GM10266 (cell line): ENCODE data around the gene MRPL16.

Experiments used
- DNase-seq: peaks from one replicate; pipeline ENCODE4 v3.0.0; 2012; ENCODE audit errors: extremely low spot score
- TF ChIP-seq, protein P1 (sequence below): IDR thresholded peaks from 2 replicates; pipeline ENCODE4 v1.5.1; 2012; ENCODE audit warnings: mild to moderate bottlenecking, low read depth; ENCODE audit not compliant: control insufficient read depth, insufficient read depth; ENCODE audit errors: missing control alignments

Gene MRPL16

DNA sequence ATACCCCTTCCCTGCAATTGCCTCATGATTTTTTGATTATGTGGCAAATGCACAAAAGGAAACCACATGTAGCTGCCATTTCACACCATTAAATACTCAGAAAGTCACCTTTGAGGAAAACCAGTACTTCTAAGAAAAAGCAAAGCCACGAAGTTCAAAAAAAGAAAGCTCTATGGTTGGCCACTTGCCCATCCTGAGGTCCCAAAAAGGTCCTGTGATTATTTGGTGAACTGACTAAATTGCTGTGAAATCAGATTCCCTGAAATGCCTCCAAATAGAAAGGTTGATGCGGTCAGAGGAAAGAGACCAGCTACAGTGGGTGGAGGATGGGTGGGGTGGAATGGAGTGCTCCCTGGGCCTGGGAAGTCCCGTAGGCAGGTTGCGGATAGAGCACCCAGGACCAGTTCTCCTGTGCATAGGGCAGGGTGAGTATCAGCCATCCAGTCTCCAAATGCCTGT is 26.9 kb downstream of the MRPL16 start:
- DNase-seq: no peak
- TF ChIP-seq, protein P1, sequence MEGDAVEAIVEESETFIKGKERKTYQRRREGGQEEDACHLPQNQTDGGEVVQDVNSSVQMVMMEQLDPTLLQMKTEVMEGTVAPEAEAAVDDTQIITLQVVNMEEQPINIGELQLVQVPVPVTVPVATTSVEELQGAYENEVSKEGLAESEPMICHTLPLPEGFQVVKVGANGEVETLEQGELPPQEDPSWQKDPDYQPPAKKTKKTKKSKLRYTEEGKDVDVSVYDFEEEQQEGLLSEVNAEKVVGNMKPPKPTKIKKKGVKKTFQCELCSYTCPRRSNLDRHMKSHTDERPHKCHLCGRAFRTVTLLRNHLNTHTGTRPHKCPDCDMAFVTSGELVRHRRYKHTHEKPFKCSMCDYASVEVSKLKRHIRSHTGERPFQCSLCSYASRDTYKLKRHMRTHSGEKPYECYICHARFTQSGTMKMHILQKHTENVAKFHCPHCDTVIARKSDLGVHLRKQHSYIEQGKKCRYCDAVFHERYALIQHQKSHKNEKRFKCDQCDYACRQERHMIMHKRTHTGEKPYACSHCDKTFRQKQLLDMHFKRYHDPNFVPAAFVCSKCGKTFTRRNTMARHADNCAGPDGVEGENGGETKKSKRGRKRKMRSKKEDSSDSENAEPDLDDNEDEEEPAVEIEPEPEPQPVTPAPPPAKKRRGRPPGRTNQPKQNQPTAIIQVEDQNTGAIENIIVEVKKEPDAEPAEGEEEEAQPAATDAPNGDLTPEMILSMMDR: no peak

DNA sequence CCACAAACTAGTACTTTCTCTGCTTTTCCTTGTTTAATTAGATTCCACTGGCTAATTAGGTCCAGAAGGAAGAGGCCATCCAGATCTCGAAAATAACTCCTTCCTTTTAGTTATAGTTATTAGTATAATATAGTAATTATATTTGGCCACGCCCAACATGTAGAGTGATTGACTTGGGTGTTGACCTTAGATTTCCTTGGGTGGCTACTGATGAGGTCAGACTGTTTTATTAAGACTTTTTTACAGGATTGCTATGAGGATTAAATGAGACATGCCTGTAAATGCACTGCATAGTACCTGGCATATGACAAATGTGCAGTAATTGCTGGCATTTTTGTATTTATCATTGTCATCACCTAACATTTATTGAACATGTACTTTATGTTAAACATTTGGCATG is 28.5 kb downstream of the MRPL16 start:
- TF ChIP-seq, protein P1: no peak
- DNase-seq: no peak

- DNase-seq: no peak
Measured at GRCh38 chr11:59779487-59779886, 31.1 kb downstream of the MRPL16 start.

GRCh38 chr11:59778122-59778521 is 32.5 kb downstream of the MRPL16 start:
- DNase-seq: no peak
- TF ChIP-seq, protein P1: no peak

More at GRCh38 chr11:59779487-59779886, 31.1 kb downstream of the MRPL16 start:
- TF ChIP-seq, protein P1: no peak

DNA sequence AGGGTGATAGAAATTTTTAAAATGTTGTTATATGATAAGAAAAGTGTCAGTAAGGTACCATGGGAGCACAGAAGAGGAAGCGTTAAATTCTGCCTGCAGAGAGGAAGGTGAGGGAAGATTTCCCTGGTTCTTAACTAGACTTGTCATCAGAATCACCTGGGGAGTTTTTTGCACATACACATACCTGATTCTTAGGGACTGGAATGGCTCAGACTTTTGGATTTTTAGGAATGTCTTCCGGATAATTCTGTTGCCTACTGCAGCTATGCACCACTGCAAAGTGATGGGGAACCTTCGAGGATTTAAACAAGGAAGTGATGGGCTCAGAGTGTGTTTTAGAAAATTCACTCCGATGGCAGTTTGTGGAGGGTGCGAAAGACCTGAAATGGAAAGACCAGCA is 33.5 kb downstream of the MRPL16 start:
- DNase-seq: no peak
- TF ChIP-seq, protein P1: no peak

DNA sequence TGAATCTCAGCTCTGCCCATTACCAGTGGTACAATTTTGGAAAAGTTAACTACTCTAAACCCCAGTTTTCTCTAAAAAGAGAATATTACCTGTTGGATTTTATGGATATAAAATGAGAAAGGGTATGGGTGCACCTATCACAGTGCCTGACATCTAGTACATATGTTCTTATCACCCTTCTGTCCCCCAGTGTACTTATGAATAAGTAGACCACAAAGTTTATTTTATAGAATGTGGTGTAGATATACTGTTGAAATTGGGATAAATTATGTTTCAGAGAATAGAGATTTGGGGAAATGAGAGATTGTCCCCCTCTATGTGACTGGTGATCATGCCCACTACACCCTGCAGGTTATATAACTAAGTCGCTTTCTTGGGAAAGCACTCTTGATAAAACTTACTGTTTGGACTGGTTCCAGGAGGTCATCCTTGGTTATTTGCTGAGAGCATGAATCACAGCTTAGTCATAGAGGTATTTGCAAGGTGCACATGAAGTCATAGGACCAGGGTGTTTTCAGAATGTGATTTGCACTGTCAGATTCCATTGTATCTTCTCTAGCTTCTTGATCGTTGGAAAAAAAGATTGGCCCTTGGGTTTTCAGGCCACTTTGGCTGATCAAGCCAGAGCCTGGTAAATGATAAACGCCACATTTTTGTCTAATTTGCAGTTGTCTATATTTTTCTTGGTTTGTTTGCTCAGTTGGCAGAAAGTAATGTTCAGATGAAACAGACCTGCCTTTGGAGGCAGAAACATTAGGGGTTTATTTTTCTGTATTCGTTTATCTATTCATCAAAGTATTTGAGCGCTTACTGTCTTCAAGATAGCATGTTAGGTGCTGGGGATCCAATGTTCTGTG is 34.1 kb downstream of the MRPL16 start:
- TF ChIP-seq, protein P1: no peak
- no peak for DNase-seq

DNA sequence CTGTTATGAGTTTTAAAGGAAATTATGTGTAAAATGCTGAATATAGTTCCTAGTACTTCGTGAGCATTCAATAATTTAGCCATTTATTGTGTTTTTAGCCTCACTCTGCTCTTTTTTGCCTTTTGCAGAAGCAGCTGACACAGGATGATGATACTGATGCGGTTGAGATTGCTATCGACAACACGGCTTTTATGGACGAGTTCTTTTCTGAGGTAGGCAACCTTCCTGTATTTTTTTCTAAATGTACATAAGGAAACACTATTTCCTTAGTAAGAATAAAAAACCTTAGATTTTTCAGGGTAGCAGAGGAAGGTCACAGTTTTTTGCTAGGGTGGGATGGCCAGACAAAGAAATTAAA is 37.5 kb downstream of the MRPL16 start:
- DNase-seq: no peak
- TF ChIP-seq, protein P1: no peak
